NOMO-1 treated with DMSO at 0.1 percent for 48 hours (cell line): ENCODE data around the gene IFNA14.
"Not testable (repeated sequence)": the region's sequence is repeated elsewhere in the genome, so short reads cannot be mapped to it uniquely, and the experiment has no call there.

Source experiments
- DNase-seq: peaks from one replicate; lab custom pipeline; 2025; ENCODE audit not compliant: unreplicated experiment; lab: John Stamatoyannopoulos, UW

IFNA14 gene

DNA sequence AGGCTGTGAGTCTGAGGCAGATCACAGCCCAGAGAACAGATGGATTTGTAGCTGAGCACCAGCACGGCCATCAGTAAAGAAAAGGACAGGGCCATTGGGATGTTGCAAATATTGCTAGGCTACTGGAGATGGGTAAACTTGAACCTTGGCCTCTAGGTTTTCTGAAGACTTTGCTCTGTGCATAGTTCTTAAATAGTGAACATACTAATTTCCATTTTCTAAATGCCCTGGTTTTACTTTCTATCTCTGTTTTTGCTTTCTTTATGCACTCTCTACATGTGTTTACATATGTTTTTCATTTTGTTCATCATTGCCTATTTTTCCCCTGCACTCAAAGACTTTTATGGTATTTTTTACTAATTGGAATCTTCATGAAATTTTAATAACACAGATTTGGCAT is 22.6 kb downstream of the IFNA14 start, which contains the start of gene IFNA16:
Gene IFNA16, minus strand, starts transcription at position 101 of the 400 bp plus-strand sequence. Its CDS starts 6 bp downstream, at position 95.
- not testable (repeated sequence) for DNase-seq

DNA sequence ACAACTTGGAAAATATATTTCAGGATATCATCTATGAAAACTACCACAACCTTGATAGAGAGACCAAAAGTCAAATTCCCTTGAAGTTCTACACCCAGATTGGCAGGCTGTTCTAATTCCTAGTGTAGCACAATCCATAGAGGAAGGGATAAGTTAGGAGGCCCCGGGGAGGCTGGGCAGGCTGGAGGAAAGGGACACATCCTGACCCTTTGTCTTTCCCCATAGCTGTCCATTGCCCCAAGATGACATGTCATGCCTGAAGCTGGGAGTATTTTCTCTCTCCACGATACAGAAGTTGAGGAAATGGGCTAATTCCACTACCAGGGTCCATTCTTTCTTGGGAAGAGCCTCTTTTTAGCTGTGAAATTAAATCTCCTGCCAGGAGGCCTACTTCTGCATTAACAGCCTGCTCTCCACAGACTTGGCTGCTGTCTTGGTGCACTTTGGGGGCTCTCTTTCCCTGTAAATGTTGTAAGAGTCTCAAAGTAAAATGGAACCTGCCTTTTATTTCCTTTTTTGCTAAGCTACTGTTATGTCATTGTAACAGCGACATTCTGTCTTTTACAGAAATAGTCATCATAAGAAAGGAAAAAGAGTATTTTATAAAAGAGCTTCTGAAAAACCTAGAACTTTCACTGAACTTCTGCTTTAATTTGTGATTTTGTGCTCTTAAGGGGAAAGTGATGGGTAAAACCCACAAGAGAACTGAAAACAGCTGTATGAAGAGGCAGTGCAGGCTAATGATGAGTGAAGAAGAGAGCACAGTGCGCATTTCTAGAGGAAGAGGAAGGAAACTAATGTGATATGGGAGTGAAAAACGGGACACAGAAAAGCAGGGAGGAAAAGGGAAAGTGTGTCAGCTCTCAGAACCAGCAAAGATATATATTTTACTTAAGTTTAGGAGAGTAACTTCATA is 26.1 kb downstream of the IFNA14 start:
- DNase-seq = not testable (repeated sequence)

DNA sequence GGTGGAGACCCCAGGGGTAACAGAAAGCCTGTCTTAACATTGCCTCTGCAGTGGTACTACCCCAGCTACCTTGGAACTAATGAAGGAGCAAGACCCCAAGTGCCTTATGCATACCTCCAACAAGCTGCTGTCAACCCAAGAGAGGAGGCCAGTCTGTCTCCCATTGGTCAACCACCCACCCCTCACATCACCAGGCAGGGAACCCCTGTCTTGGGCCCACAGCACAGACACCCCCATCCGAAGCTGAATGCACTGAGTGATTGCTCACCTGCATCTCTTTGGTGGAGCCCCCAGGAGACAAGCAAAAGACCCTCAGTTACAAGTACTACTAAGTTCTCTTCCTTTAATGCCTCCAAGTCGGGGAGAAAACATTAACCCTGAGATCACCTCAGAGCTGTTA is 27.6 kb downstream of the IFNA14 start:
- DNase-seq = not testable (repeated sequence)

DNA sequence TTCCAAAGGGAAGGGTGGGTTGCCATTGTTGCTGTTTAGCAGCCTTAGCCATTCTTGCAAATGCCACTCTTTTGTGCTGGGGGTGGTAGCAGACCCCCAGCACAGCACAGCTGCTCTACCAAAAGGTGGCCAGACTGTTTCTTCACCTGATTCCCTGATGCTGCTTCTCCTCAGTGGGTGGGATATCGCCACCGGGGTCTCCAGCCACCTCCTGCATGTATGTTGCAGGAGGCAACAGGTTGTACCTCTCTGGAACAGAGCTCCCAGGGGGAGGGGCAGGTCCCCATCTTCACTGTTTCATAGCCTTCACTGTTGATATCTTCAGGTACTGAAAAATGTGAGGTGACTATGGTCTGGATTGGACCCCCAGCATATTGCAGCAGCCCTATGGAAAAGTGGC is 29.0 kb downstream of the IFNA14 start:
- not testable (repeated sequence) for DNase-seq

DNA sequence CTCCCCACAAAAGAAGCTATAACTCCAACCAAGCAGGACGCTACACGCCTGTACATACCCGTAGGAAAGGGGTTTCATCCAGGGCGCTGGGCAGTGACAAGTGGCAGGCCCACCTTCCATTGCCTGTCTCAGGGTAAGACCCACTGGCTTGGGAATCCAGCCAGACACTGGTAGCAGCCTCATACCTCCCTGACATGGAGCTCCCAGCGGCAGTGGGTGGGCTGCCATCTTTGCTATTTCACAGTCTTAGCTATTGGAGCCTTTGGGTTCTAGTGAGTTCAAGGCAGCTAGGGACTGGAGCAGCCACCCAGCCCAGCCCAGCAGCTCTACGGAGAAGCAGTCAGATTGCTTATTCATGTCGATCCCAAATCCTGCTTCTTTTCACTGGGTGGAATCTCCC is 29.5 kb downstream of the IFNA14 start:
- no peak for DNase-seq

DNA sequence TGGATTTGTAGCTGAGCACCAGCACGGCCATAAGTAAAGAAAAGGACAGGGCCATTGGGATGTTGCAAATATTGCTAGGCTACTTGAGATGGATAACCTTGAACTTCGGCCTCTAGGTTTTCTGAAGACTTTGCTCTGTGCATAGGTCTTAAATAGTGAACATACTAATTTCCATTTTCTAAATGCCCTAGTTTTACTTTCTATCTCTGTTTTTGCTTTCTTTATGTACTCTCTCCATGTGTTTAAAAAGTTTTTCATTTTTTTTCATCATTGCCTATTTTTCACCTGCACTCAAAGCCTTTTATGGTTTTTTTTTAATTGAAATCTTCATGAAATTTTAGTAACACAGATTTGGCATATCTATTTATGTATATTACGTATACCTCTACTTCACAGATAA is 32.8 kb downstream of the IFNA14 start, which contains the start of gene IFNA10:
Gene IFNA10, minus strand, starts transcription at position 101 of the 400 bp plus-strand sequence. Its CDS starts 46 bp downstream, at position 55.
- not testable (repeated sequence) for DNase-seq

DNA sequence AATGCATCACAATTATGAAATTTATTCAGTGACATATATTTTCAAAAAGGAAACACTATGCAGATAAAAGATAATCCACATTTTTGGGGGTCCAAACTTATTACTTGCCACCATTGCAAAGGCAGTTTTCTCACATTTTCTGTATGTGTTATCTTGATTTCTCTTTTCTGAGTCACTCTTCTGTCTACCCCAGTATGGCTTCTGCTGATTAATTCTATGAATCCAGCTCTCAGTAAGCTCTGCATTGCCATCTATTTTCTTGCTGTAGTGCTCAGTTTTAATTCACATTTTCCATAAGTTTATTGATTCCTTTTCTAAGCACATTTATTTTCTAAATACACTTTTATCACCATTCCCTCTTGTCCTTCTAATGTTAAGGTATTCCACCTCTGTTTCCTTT is 34.6 kb downstream of the IFNA14 start:
- no peak for DNase-seq

DNA sequence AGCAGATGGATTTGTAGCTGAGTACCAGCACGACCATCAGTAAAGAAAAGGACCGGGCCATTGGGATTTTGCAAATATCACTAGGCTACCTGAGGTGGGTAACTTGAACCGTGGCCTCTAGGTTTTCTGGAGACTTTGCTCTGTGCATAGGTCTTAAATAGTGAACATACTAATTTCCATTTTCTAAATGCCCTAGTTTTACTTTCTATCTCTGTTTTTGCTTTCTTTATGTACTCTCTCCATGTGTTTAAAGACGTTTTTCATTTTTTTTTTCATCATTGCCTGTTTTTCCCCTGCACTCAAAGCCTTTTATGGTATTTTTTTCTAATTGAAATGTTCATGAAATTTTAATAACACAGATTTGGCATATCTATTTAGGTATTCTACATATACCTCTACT is 37.7 kb downstream of the IFNA14 start, which contains the start of gene IFNA7:
Gene IFNA7, minus strand, starts transcription at position 101 of the 400 bp plus-strand sequence. Its CDS starts 40 bp downstream, at position 61.
- DNase-seq = not testable (repeated sequence)

DNA sequence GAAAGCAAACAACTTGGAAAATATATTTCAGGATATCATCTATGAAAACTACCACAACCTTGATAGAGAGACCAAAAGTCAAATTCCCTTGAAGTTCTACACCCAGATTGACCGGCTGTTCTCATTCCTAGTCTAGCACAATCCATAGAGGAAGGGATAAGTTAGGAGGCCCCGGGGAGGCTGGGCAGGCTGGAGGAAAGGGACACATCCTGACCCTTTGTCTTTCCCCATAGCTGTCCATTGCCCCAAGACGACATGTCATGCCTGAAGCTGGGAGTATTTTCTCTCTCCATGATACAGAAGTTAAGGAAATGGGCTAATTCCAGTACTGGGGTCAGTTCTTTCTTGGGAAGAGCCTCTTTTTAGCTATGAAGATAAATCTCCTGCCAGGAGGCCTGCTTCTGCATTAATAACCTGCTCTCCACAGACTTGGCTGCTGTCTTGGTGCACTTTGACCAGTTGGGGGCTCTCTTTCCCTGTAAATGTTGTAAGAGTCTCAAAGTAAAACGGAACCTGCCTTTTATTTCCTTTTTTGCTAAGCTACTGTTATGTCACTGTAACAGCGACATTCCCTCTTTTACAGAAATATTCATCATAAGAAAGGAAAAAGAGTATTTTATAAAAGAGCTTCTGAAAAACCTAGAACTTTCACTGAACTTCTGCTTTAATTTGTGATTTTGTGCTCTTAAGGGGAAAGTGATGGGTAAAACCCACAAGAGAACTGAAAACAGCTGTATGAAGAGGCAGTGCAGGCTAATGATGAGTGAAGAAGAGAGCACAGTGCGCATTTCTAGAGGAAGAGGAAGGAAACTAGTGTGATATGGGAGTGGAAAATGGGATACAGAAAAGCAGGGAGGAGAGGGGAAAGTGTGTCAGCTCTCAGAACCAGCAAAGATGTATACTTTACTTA is 44.7 kb downstream of the IFNA14 start:
- not testable (repeated sequence) for DNase-seq
